Measurements from ENCODE around the gene ADD1. TPM values are rescaled to one million over a fixed set of nuclear protein-coding genes. Genes with fewer than 3 reads are reported as not detected.
"Not testable (repeated sequence)": the region's sequence is repeated elsewhere in the genome, so short reads cannot be mapped to it uniquely, and the experiment has no call there.

The ADD1 gene
- total RNA-seq, 1 donor from 2014 or later, result 274 TPM

DNA sequence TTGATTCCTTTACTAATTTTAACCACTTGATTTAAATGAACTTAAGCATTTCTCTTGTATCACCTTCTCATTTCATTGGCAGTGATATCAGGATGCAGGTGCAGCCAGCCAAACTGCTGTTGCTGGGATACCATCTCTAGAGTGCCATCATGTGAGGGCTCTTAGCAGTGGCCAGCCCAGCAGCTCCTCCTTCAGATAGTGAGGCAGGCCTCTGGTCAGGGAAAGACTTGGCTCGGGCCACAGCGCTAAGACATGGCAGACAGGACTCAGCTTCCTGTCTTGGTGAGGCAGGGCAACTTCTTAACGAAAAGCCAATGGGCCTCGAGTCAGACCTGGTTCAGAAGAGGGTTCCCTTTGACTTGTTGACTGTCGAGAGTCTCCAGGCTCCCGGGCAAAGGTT is 69.5 kb downstream of the ADD1 start:
- Mint-ChIP-seq H3K4me3 (ENCODE audit: unreplicated experiment) (no peak overlapping the region), H3K4me1 (ENCODE audit: unreplicated experiment) (no peaks in the 10 kb centered on the region), H3K27ac (ENCODE audit: unreplicated experiment) (no peak overlapping the region), H3K9me3 (ENCODE audit: unreplicated experiment) (no peaks in the 10 kb centered on the region), H3K27me3 (ENCODE audit: unreplicated experiment) (no peaks in the 10 kb centered on the region), H3K36me3 (ENCODE audit: unreplicated experiment) (peaks cover 56% of the 10 kb centered on the region)
- TF ChIP-seq, protein P1, sequence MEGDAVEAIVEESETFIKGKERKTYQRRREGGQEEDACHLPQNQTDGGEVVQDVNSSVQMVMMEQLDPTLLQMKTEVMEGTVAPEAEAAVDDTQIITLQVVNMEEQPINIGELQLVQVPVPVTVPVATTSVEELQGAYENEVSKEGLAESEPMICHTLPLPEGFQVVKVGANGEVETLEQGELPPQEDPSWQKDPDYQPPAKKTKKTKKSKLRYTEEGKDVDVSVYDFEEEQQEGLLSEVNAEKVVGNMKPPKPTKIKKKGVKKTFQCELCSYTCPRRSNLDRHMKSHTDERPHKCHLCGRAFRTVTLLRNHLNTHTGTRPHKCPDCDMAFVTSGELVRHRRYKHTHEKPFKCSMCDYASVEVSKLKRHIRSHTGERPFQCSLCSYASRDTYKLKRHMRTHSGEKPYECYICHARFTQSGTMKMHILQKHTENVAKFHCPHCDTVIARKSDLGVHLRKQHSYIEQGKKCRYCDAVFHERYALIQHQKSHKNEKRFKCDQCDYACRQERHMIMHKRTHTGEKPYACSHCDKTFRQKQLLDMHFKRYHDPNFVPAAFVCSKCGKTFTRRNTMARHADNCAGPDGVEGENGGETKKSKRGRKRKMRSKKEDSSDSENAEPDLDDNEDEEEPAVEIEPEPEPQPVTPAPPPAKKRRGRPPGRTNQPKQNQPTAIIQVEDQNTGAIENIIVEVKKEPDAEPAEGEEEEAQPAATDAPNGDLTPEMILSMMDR (IDR thresholded peaks at IDR 0.05), result no peak
- no peak for DNase-seq (ENCODE audit: extremely low spot score, unreplicated experiment)

- H3K4me3 Mint-ChIP-seq (ENCODE audit: unreplicated experiment), result no peak overlapping the region
- DNase-seq (ENCODE audit: extremely low spot score, unreplicated experiment), result no peak
- no peak overlapping the region for H3K27ac Mint-ChIP-seq (ENCODE audit: unreplicated experiment)
- H3K4me1 Mint-ChIP-seq (ENCODE audit: unreplicated experiment), result no peaks in the 10 kb centered on the region
- peaks cover 2% of the 10 kb centered on the region for H3K9me3 Mint-ChIP-seq (ENCODE audit: unreplicated experiment)
- H3K27me3 Mint-ChIP-seq (ENCODE audit: unreplicated experiment), result no peaks in the 10 kb centered on the region
- peaks cover 57% of the 10 kb centered on the region for H3K36me3 Mint-ChIP-seq (ENCODE audit: unreplicated experiment)
- TF ChIP-seq, protein P1 (IDR thresholded peaks at IDR 0.05), result no peak
These were observed 70.8 kb downstream of the ADD1 start for GRCh38 chr4:2914256-2915126.

DNA sequence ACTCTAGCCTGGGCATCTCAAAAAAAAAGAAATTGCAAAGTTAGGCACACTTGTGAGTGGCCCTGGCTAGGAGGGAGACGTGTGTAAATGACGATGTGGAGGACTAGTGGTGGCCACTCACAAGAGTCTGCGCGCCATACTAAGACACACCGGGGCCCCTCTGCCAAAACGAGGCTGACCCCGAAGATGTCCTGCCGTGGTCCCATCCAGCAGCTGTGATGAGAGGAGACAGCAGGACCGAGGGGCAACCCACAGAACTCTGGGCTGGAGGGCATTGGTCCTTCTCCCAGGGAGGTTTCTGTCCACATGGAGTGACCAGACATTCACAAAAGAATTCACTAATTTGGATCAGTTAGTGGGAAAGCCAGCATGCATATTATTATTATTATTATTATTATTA is 72.1 kb downstream of the ADD1 start:
- H3K9me3 Mint-ChIP-seq (ENCODE audit: unreplicated experiment), result peaks cover 10% of the 10 kb centered on the region
- H3K27ac Mint-ChIP-seq (ENCODE audit: unreplicated experiment), result no peak overlapping the region
- no peaks in the 10 kb centered on the region for H3K4me1 Mint-ChIP-seq (ENCODE audit: unreplicated experiment)
- peaks cover 62% of the 10 kb centered on the region for H3K36me3 Mint-ChIP-seq (ENCODE audit: unreplicated experiment)
- H3K4me3 Mint-ChIP-seq (ENCODE audit: unreplicated experiment), result no peak overlapping the region
- TF ChIP-seq, protein P1 (IDR thresholded peaks at IDR 0.05), result no peak
- H3K27me3 Mint-ChIP-seq (ENCODE audit: unreplicated experiment), result no peaks in the 10 kb centered on the region
- DNase-seq (ENCODE audit: extremely low spot score, unreplicated experiment), result no peak

DNA sequence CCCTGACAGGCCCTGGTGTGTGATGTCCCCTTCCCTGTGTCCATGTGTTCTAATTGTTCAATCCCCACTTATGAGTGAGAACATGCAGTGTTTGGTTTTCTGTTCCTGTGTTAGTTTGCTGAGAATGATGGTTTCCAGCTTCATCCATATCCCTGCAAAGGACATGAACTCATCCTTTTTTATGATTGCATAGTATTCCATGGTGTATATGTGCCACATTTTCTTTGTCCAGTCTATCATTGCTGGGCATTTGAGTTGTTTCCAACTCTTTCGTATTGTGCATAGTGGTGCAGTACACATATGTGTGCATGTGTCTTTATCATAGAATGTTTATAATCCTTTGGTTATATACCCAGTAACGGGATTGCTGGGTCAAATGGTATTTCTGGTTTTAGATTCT is 73.1 kb downstream of the ADD1 start:
- H3K4me3 Mint-ChIP-seq (ENCODE audit: unreplicated experiment); H3K9me3 Mint-ChIP-seq (ENCODE audit: unreplicated experiment); H3K4me1 Mint-ChIP-seq (ENCODE audit: unreplicated experiment); DNase-seq (ENCODE audit: extremely low spot score, unreplicated experiment); H3K27ac Mint-ChIP-seq (ENCODE audit: unreplicated experiment); H3K27me3 Mint-ChIP-seq (ENCODE audit: unreplicated experiment): not testable (repeated sequence)
- H3K36me3 Mint-ChIP-seq (ENCODE audit: unreplicated experiment), result peaks cover 65% of the 10 kb centered on the region

DNA sequence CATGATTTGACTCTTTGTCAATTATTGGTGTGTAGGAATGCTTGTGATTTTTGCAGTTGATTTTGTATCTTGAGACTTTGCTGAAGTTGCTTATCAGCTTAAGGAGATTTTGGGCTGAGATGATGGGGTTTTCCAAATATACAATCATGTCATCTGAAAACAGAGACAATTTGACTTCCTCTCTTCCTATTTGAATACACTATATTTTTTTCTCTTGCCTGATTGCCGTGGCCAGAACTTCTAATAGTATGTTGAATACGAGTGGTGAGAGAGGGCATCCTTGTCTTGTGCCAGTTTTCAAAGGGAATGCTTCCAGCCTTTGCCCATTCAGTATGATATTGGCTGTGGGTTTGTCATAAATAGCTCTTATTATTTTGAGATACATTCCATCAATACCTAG is 74.7 kb downstream of the ADD1 start:
- Mint-ChIP-seq H3K4me1 (ENCODE audit: unreplicated experiment) (peaks cover 18% of the 10 kb centered on the region), H3K36me3 (ENCODE audit: unreplicated experiment) (peaks cover 66% of the 10 kb centered on the region)
- H3K27ac Mint-ChIP-seq (ENCODE audit: unreplicated experiment); H3K9me3 Mint-ChIP-seq (ENCODE audit: unreplicated experiment); DNase-seq (ENCODE audit: extremely low spot score, unreplicated experiment); H3K4me3 Mint-ChIP-seq (ENCODE audit: unreplicated experiment); H3K27me3 Mint-ChIP-seq (ENCODE audit: unreplicated experiment): not testable (repeated sequence)

DNA sequence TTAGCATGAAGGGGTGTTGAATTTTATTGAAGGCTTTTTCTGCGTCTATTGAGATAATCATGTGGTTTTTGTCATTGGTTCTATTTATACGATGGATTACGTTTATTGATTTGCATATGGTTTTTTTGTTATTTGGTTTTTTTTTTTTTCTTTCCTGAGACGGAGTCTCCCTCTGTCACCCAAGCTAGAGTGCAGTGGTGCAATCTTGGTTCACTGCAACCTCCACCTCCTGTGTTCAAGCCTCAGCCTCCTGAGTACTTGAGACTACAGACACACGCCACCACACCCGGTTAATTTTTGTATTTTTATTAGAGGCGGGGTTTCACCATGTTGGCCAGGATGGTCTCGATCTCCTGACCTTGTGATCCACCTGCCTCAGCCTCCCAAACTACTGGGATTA is 75.1 kb downstream of the ADD1 start:
- H3K36me3 Mint-ChIP-seq (ENCODE audit: unreplicated experiment), result peaks cover 67% of the 10 kb centered on the region
- not testable (repeated sequence) for H3K4me3 Mint-ChIP-seq (ENCODE audit: unreplicated experiment); H3K27me3 Mint-ChIP-seq (ENCODE audit: unreplicated experiment); H3K27ac Mint-ChIP-seq (ENCODE audit: unreplicated experiment); H3K9me3 Mint-ChIP-seq (ENCODE audit: unreplicated experiment); DNase-seq (ENCODE audit: extremely low spot score, unreplicated experiment)
- H3K4me1 Mint-ChIP-seq (ENCODE audit: unreplicated experiment), result peaks cover 23% of the 10 kb centered on the region

GRCh38 chr4:2922453-2923101 is 78.9 kb downstream of the ADD1 start:
- H3K9me3 Mint-ChIP-seq (ENCODE audit: unreplicated experiment); H3K27me3 Mint-ChIP-seq (ENCODE audit: unreplicated experiment); DNase-seq (ENCODE audit: extremely low spot score, unreplicated experiment); H3K4me3 Mint-ChIP-seq (ENCODE audit: unreplicated experiment): not testable (repeated sequence)
- peak overlapping the region; percentile 77 for H3K27ac Mint-ChIP-seq (ENCODE audit: unreplicated experiment)
- peaks cover 27% of the 10 kb centered on the region for H3K4me1 Mint-ChIP-seq (ENCODE audit: unreplicated experiment)
- H3K36me3 Mint-ChIP-seq (ENCODE audit: unreplicated experiment), result peaks cover 56% of the 10 kb centered on the region

Data from osteocyte (in vitro differentiated cells).